ENCODE measurements around the gene GDPGP1. TPM values are rescaled to one million over a fixed set of nuclear protein-coding genes. Genes with fewer than 3 reads are reported as not detected.

GDPGP1 gene
- total and polyA plus RNA-seq, 2 experiments from 2014 or later, result 1.9 to 9.1 TPM

DNA sequence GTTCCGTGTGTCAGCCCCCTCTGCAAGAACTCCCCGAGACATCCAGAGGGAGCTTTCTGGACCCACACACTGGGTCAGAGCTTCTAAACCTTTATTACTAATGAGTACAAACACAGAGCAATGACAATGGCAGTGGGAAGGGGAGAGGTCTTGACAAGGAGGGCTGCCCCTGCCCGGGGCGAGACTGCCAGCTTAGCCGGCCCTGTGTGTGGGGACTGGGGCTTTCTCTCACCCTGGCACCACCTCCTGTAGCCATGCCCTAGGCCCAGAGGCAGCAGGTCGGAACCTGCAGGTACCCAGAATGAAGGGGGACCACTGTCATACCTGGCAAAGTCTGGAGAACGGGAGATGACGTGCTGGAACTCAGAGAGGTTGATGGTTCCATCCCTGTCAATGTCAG lies 3.4 kb upstream of the GDPGP1 start:
- Histone ChIP-seq H3K27me3 (no peaks in the 10 kb centered on the region), H3K36me3 (peaks cover 24% of the 10 kb centered on the region), H3K9me3 (ENCODE audit: low read depth) (no peaks in the 10 kb centered on the region), H3K27ac (no peak overlapping the region), H3K4me1 (ENCODE audit: low read depth) (peaks cover 6% of the 10 kb centered on the region), H3K4me3 (no peak overlapping the region)
- DNase-seq (ENCODE audit: low read depth in 1 of 2, low spot score in 1 of 2), result no peak
- TF ChIP-seq, protein P1, sequence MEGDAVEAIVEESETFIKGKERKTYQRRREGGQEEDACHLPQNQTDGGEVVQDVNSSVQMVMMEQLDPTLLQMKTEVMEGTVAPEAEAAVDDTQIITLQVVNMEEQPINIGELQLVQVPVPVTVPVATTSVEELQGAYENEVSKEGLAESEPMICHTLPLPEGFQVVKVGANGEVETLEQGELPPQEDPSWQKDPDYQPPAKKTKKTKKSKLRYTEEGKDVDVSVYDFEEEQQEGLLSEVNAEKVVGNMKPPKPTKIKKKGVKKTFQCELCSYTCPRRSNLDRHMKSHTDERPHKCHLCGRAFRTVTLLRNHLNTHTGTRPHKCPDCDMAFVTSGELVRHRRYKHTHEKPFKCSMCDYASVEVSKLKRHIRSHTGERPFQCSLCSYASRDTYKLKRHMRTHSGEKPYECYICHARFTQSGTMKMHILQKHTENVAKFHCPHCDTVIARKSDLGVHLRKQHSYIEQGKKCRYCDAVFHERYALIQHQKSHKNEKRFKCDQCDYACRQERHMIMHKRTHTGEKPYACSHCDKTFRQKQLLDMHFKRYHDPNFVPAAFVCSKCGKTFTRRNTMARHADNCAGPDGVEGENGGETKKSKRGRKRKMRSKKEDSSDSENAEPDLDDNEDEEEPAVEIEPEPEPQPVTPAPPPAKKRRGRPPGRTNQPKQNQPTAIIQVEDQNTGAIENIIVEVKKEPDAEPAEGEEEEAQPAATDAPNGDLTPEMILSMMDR (IDR thresholded peaks at IDR 0.05; ENCODE audit: low read depth, low read length), result no peak

DNA sequence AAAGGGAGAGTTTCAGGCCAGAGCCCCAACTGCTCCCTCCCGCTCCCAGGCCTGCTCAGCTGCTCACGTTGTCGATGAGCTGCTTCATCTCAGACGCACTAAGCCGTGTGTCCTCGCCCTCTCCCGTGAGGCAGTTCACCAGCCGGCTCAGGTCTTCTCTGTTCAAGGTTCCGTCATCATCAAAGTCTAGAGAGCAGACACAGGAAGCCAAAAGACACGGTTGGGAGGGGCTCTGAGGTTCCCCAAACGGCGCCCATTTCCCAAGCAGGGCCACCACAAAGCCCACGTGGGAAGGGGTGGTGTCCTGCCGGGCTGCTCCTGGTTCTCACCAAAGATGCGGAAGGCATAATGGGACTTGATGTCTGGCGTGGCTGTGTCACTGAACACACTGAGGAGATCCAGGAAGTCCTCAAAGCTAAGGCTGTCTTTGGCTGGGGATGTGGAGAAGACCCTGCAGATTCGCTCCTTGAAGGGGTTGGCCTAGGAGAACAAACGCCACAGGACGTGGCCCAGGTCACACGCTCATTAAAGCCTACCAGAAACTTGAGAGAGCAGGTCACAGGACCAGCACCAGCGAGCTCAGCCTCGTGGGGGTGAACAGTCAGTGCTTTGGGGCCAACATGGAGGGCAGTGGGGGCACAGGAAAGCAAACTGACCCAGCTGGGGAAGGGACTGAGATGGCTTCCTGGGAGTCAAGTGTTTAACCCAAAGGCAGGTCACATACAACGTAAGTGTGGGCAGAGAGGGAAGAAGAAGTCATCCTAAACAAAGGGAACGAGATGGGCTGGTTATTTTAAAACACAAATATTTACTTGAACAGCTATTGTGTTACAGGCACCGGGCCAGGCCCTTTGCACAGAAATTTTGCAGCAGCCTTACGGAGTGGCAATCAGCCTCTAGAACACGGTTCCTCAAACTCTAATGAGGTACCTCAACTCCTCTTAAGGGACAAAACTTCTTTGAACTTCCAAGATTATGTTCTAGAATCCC lies 2.7 kb upstream of the GDPGP1 start:
- Histone ChIP-seq H3K27me3 (no peaks in the 10 kb centered on the region), H3K4me3 (no peak overlapping the region), H3K27ac (no peak overlapping the region), H3K36me3 (peaks cover 17% of the 10 kb centered on the region), H3K4me1 (ENCODE audit: low read depth) (peaks cover 6% of the 10 kb centered on the region), H3K9me3 (ENCODE audit: low read depth) (no peaks in the 10 kb centered on the region)
- TF ChIP-seq, protein P1 (IDR thresholded peaks at IDR 0.05; ENCODE audit: low read depth, low read length), result no peak
- no peak for DNase-seq (ENCODE audit: low read depth in 1 of 2, low spot score in 1 of 2)

DNA sequence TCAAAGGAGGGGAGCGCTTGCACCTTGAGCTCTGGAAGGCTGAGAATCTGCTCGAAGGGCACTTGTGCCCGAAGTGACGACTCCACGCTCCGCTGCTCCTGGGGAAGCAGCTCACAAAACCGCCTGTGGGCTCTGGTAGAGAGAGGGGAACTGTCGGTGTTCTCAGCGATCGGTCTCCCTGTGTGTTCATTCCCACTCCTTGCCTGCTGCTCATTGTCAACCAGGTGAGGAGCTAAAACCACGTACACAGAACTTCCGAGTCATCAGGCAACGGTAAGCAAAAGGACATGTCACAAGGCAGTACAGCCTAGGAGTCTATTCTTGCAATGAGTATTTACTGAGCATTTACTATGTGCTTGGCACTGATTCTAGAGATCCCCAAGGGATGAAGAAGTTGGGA lies 1.8 kb upstream of the GDPGP1 start:
- TF ChIP-seq, protein P1 (IDR thresholded peaks at IDR 0.05; ENCODE audit: low read depth, low read length), result no peak
- Histone ChIP-seq H3K4me1 (ENCODE audit: low read depth) (peaks cover 6% of the 10 kb centered on the region), H3K27ac (no peak overlapping the region), H3K9me3 (ENCODE audit: low read depth) (no peaks in the 10 kb centered on the region), H3K4me3 (no peak overlapping the region), H3K36me3 (peaks cover 13% of the 10 kb centered on the region), H3K27me3 (no peaks in the 10 kb centered on the region)
- DNase-seq (ENCODE audit: low read depth in 1 of 2, low spot score in 1 of 2), result no peak

DNA sequence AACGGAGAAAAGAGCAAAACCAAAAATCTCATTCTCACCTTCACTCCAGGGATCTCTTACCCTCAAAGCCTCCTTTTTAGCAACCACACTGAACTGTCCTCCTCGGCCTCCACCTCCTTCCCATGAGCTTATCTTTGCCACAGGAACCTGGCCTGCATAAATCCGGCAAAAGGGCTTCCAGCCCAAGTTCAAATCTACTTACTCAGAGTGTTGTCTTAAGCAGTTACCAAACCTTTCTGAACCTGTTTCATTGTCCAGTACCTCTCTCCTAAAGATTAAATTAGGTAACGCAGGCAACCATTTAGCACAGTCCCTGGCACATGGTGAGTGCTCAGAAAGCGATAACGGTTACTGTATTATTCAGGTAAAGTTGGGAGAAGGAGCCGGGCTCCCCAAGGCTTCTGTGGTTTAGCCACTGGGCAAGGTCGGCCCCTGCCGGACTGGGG lies 1.0 kb upstream of the GDPGP1 start:
- TF ChIP-seq, protein P1 (IDR thresholded peaks at IDR 0.05; ENCODE audit: low read depth, low read length), result peak; percentile 42
- peaks cover 6% of the 10 kb centered on the region for H3K4me1 ChIP-seq (ENCODE audit: low read depth)
- no peaks in the 10 kb centered on the region for H3K27me3 ChIP-seq
- no peaks in the 10 kb centered on the region for H3K9me3 ChIP-seq (ENCODE audit: low read depth)
- H3K27ac ChIP-seq, result peak overlapping the region; percentile 57
- H3K4me3 ChIP-seq, result peak overlapping the region; percentile 65
- peak in 1 of 2 donors; percentile 35 for DNase-seq (ENCODE audit: low read depth in 1 of 2, low spot score in 1 of 2)
- peaks cover 9% of the 10 kb centered on the region for H3K36me3 ChIP-seq

DNA sequence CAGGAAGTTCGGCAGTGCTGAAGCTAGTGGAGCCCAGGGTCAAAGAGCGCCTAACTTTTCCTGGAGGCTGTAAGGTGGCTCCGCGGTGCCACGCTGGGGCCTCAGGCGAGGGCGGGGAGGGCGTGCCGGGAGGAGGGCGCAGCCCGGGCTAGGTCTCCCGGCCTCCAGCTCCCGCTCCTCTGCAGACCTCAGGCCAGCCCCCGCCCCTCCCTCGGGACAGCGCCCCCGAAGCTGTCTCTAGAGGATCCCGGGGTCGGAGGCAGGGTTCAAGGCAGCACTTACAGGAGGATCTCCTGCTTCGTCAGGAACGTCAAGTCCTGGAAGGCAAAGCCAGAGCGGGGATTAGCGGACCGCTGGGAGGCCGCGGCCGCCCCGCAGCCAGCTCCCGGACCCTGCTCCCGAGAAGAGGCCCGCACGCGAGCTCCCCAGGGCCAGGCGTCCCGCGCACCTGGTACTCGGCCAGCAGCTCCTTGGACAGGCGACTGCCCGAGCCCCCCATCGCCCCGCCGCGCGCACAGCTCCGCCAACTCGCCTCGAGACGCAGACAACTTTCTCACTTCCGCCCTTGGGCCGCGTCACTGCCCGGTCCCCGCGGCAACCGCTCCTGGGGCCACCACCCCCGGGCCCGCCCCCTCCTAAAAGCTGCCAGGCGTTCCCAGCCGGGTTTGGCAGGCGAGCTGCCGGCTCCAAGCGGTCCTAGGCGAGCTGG lies 468 bp upstream of the GDPGP1 start, which contains the start of gene CIB1:
Gene CIB1, minus strand, starts transcription at position 555 of the 709 bp plus-strand sequence. Its CDS starts 56 bp downstream, at position 499.
- TF ChIP-seq, protein P1 (IDR thresholded peaks at IDR 0.05; ENCODE audit: low read depth, low read length), result no peak
- H3K4me3 ChIP-seq, result peak within 1 kb of the TSS; percentile 65
- H3K36me3 ChIP-seq, result peaks cover 5% of the 10 kb centered on the region
- peaks cover 6% of the 10 kb centered on the region for H3K4me1 ChIP-seq (ENCODE audit: low read depth)
- no peaks in the 10 kb centered on the region for H3K27me3 ChIP-seq
- DNase-seq (ENCODE audit: low read depth in 1 of 2, low spot score in 1 of 2), result peak; percentile 97 to 98
- H3K27ac ChIP-seq, result peak within 1 kb of the TSS; percentile 57
- no peaks in the 10 kb centered on the region for H3K9me3 ChIP-seq (ENCODE audit: low read depth)

Data from cardiac muscle cell (in vitro differentiated cells and primary cell).